8988T (cell line): ENCODE results near the gene LIN7C.
A peak's percentile ranks its signal among the peaks of the same experiment; 100 is the strongest.

ENCODE experiments used
- DNase-seq: peaks from one replicate; pipeline ENCODE4 v3.0.0; 2011

LIN7C gene

GRCh38 chr11:27507557-27508322 is 1.2 kb upstream of the LIN7C start:
- DNase-seq, result no peak

DNA sequence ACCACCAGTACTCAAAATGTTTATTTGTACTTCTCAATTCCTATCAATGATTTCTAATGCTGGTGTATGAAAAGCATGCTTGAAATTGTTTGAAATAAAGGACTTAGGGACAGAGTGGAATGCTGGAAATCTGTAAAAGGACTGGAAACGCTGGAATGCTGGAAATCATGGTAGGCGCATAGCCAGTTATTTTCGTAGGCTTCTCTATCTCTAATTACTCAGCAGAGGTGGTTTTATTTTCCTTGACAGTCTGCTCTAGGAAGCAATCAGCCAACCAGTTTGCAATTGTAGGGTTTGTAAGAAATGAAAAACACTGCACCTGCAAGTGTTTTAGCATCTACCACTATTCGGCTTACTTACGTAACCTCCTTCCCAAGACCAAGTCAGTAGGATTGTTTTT is 788 bp downstream of the LIN7C start:
- no peak for DNase-seq

- no peak for DNase-seq
These were observed 2.4 kb downstream of the LIN7C start for GRCh38 chr11:27504205-27504604.

GRCh38 chr11:27501100-27501499 is 5.5 kb downstream of the LIN7C start:
- no peak for DNase-seq

GRCh38 chr11:27497911-27498310 is 8.7 kb downstream of the LIN7C start:
- no peak for DNase-seq

DNA sequence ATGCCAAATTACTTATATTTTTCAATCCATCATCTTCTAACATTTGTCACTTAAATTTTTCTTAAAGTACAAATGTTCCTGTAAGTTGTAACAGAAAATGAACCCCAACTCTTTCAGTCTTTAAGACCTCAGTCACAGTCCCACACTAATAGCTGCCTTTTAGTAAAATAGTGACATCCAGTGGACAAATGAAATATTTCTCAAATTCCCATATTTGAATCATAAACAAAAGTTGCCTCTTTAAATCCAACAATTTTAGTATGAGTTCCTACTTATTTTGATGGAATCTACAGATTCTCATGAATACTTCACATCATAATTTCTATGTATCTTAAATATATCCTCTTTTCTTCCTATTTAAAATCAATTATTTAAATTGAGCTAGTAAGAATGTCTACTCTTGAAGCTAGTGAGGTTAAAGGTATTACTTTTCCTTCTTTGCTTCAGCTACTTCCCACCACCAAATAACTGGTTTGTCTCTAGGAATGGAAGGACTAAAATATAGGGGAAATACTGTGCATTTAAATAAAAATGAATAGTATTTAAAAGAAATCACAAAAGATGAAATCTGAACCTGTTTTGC is 9.2 kb downstream of the LIN7C start:
- DNase-seq, result no peak

- DNase-seq, result no peak
These were observed 10.1 kb downstream of the LIN7C start for GRCh38 chr11:27496461-27496860.

GRCh38 chr11:27495710-27496300 is 10.8 kb downstream of the LIN7C start:
- DNase-seq, result no peak

DNA sequence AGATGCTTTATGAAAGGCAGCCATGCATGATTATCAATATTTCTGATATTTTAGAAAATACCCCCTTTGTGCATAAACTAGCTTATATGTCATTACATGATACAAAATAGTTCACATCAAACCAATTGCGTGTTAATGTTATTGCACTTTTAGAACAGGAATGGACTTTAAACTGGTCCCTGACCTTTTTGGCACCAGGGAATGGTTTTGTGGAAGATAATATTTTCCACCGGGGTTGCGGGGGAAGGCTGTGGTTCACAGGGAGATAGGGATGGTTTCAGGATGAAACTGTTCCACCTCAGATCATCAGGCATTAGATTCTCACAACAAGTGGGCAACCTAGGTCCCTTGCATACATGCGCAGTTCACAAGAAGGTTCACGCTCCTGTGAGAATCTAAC is 17.5 kb downstream of the LIN7C start:
- DNase-seq, result no peak

GRCh38 chr11:27487706-27488105 is 18.9 kb downstream of the LIN7C start:
- no peak for DNase-seq

- no peak for DNase-seq
These were observed 20.4 kb downstream of the LIN7C start for GRCh38 chr11:27485930-27486773.

DNA sequence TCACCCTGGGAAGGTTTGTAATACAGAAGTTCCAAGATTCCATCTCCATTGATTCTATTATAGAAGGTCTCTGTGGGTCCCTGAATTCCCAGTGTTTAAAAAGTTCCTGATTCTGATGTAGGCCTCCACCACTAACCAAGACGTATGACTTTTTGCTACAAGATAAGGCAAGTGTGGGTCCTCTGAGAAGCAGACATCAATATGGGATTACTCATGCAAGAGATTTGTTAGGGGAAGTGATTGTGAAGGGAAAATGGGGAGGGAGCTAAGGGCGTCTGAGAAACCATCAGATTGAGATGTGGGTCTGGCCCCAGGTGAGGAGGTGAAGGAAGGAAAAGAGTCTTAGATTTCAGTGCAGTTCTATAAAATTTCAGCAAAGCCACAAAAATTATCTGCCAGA is 23.8 kb downstream of the LIN7C start:
- no peak for DNase-seq

DNA sequence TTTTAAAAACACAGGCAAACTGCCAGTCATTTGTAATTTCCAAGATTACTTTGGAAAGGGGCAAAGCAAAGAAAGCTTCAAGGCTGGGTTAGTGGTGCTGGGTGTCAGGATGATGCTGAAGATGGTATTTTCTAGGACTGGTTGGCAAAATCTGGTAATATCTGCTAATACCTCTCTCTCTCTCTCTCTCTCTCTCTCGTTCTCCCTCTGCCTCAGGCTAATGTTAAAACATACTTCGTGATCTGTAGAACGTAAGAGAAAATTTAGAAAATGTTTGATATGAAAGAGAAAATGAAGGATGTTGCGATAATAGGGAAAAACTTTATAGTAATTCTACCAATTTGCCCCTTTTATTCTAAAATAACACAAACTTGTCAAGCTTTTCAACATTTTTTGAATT is 24.6 kb downstream of the LIN7C start:
- DNase-seq, result no peak

GRCh38 chr11:27477831-27478230 is 28.7 kb downstream of the LIN7C start:
- no peak for DNase-seq

GRCh38 chr11:27477243-27477642 is 29.3 kb downstream of the LIN7C start:
- no peak for DNase-seq

DNA sequence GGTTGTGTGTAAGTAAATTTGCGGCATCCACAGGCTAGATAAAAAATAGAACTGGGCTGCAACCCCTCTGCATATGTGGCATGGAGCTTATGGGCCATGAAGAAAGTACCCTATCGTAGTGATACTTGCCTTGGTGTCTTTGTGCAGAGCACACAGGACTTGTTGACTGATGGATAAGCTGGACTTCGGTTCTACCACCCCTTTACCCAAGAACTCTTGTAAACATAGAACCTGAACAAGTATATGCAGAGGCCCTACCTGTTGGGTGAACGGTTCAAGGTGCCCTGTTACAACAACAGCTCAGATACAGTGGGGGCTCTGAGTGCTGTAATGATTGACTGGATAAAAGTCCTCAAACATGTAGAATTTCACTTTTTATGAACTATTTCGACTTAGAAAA is 30.9 kb downstream of the LIN7C start:
- no peak for DNase-seq

GRCh38 chr11:27473017-27473406 is 33.6 kb downstream of the LIN7C start:
- DNase-seq, result no peak

DNA sequence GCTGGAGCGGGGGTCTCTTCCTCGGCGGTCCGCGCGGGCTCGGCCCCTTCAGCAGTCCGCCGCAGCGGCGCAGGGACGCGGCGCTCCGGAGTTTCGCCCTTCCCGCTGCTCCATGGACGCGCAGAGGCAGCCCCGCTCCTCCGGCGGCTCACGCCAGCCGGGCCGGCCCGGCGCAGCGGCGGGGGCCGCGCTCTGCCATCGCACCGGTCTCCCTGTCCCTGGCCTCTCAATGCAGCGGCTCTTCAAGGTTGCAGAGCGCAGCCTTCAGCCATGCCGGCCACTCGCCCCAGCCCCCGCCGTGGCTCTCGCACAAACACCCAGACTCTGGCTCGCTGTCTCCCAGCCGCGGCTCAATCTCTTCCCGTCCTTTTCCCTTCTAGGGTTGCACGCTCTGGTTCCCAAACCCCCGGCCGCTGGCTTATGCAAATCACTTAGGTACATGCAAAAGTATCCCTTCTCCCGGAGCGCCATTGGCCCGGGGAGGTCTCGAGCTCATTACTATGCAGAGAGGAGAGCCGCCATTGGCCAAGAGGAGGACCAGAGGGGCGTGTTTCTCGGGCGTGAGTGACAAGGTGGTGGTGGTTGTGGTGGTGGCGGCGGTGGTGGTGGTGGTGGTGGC is 34.1 kb downstream of the LIN7C start, which contains the start of gene LGR4:
Gene LGR4 (minus strand): TSS at position 393 of the 619 bp plus-strand sequence. CDS start 488 bp downstream, outside the sequence.
- peak; percentile 82 for DNase-seq

GRCh38 chr11:27471589-27472397 is 34.8 kb downstream of the LIN7C start:
- peak; percentile 33 for DNase-seq

DNA sequence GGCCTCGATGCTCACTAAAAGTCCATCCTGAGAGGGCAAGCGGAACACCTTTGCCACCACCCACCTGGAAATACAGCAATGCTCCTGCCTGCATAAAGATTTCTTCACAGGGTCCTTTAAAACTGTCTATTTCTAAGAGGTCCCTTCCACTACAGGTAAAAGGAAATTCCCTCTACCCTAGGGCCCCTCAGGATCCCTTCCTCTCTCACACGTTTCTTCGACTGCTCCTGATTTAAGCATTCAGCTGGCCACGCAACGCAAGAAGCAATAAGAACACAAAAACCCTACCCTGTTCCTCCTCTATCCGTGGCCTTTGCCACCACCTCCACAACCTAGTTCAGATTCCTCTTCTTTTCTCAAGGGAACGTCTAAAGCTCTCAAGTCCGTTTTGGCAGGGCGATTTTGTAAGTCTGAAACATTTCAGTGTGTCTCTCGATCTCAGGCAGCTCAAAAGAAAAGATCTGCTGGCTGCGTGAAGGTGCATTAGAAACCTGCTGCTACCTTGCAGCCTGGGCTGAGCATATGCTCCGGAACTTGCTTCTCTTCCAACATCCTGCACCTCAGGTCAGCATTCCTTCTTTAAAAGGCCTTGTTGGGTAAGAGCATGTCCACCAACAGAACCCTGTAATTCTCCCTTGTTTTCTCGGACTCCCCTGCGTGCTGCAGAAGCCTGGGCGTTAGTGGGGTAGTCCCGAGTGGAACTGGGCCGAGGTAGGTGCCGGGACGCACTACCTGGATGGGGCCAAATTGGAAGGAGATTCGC is 35.6 kb downstream of the LIN7C start:
- DNase-seq, result no peak

GRCh38 chr11:27470166-27470565 is 36.4 kb downstream of the LIN7C start:
- no peak for DNase-seq
